ENCODE measurements around the gene GPALPP1. TPM values are rescaled to one million over a fixed set of nuclear protein-coding genes. Genes with fewer than 3 reads are reported as not detected.
A peak's percentile ranks its signal among the peaks of the same experiment; 100 is the strongest.

Gene GPALPP1
- total and polyA plus RNA-seq, 2 donors (not counting 1 experiment from before 2014, with no cell fraction given), result 21.7 to 37.7 TPM

GRCh38 chr13:44969551-44970484 is 19.5 kb upstream of the GPALPP1 start:
- peak; percentile 66 to 76 for DNase-seq (ENCODE audit: low read depth in 2 of 2)
- TF ChIP-seq CTCF (conservative IDR thresholded peaks at IDR 0.05 in 1 of 2, IDR thresholded peaks at IDR 0.05 in 1 of 2; ENCODE audit: low read depth in 1 of 2, low read length in 2 of 2), result peak; percentile 75 to 82
- TF ChIP-seq EZH2 (IDR thresholded peaks at IDR 0.05; ENCODE audit: low read length, missing control alignments), result no peak
- H3K36me3 ChIP-seq (ENCODE audit: control insufficient read depth, insufficient read depth, low read length), result peaks cover 1% of the 10 kb centered on the region
- no peak overlapping the region for H2AFZ ChIP-seq (ENCODE audit: low read length)
- H3K4me3 ChIP-seq (replicated peaks in 1 of 4; ENCODE audit: control extremely low read depth in 1 of 4, insufficient read depth in 1 of 4, low read depth in 3 of 4, low read length in 4 of 4), result no peak overlapping the region
- H3K9me3 ChIP-seq (ENCODE audit: control insufficient read depth, insufficient read depth, low read depth, low read length), result no peaks in the 10 kb centered on the region
- H3K27me3 ChIP-seq (ENCODE audit: control insufficient read depth, insufficient read depth, low read length), result no peaks in the 10 kb centered on the region
- H3K79me2 ChIP-seq (ENCODE audit: control insufficient read depth, insufficient read depth, low read length), result no peaks in the 10 kb centered on the region
- peaks cover 7% of the 10 kb centered on the region for H3K4me1 ChIP-seq (ENCODE audit: control insufficient read depth, extremely low read depth, insufficient read depth, low read length)
- H3K27ac ChIP-seq (ENCODE audit: insufficient read depth, low read length), result no peak overlapping the region
- H3K4me2 ChIP-seq (ENCODE audit: extremely low read depth, insufficient read depth, low read length), result no peak overlapping the region
- no peaks in the 10 kb centered on the region for H4K20me1 ChIP-seq (ENCODE audit: control insufficient read depth, extremely low read depth, insufficient read depth, low read length)
- no peak overlapping the region for H3K9ac ChIP-seq (ENCODE audit: insufficient read depth, low read length)

DNA sequence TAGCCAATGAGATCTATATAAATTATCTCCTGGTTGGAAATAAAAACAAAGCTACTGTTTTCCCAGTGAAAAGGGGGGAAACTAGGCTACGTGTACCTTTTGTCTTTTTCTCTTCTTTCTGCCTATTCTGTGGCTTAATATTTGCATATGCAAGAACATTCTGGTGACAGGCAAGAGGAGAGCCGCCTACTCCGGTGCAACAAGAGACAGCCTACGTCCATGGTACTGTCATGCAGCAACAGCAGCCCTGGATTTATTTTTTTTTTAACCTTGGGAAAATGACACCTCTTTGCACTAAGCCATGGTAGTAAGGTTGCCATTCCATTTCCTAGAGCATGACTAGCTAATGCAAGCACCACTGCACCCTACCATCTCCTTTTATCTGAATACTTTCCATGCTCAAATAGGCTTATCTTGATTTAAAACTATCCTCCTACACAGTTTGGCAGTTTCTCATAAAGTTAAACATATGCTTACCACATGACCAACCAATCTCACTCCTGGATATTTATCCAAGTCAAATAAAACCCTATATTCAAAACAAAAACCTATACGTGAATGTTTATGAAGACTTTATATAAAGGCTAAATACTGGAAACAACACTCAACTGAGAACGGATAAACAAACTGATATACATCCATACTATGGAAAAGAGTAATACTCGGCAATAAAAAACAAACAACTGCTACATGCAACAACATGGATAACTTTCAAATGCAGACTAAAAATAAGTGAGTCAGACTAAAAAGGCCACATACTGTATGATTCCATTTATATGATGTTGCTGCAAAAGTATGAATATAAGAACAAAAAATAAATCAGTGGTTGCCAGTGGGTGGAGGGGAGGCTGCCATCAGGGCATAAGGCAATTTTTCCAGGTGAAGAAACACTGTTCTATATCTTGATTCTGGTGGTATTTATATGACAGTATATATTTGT is 17.4 kb upstream of the GPALPP1 start:
- H3K4me1 ChIP-seq (ENCODE audit: control insufficient read depth, extremely low read depth, insufficient read depth, low read length), result peaks cover 7% of the 10 kb centered on the region
- H3K4me2 ChIP-seq (ENCODE audit: extremely low read depth, insufficient read depth, low read length), result no peak overlapping the region
- H2AFZ ChIP-seq (ENCODE audit: low read length), result no peak overlapping the region
- peaks cover 3% of the 10 kb centered on the region for H3K36me3 ChIP-seq (ENCODE audit: control insufficient read depth, insufficient read depth, low read length)
- H3K27me3 ChIP-seq (ENCODE audit: control insufficient read depth, insufficient read depth, low read length), result no peaks in the 10 kb centered on the region
- no peaks in the 10 kb centered on the region for H3K9me3 ChIP-seq (ENCODE audit: control insufficient read depth, insufficient read depth, low read depth, low read length)
- no peaks in the 10 kb centered on the region for H3K79me2 ChIP-seq (ENCODE audit: control insufficient read depth, insufficient read depth, low read length)
- no peak for TF ChIP-seq EZH2 (IDR thresholded peaks at IDR 0.05; ENCODE audit: low read length, missing control alignments)
- no peak for TF ChIP-seq CTCF (conservative IDR thresholded peaks at IDR 0.05 in 1 of 2, IDR thresholded peaks at IDR 0.05 in 1 of 2; ENCODE audit: low read depth in 1 of 2, low read length in 2 of 2)
- DNase-seq (ENCODE audit: low read depth in 2 of 2), result peak in 1 of 2 donors; percentile 73
- H3K4me3 ChIP-seq (replicated peaks in 1 of 4; ENCODE audit: control extremely low read depth in 1 of 4, insufficient read depth in 1 of 4, low read depth in 3 of 4, low read length in 4 of 4), result no peak overlapping the region
- no peak overlapping the region for H3K27ac ChIP-seq (ENCODE audit: insufficient read depth, low read length)
- no peak overlapping the region for H3K9ac ChIP-seq (ENCODE audit: insufficient read depth, low read length)
- H4K20me1 ChIP-seq (ENCODE audit: control insufficient read depth, extremely low read depth, insufficient read depth, low read length), result no peaks in the 10 kb centered on the region

Measured in fibroblast of lung (primary cell).